NCI-H1092 treated with DMSO at 0.1 percent for 48 hours (cell line): ENCODE results near the gene NFIA.
"Not testable (repeated sequence)": the region's sequence is repeated elsewhere in the genome, so short reads cannot be mapped to it uniquely, and the experiment has no call there.

Experiments
- DNase-seq: peaks from one replicate; lab custom pipeline; 2025; lab: John Stamatoyannopoulos, UW

Gene NFIA

DNA sequence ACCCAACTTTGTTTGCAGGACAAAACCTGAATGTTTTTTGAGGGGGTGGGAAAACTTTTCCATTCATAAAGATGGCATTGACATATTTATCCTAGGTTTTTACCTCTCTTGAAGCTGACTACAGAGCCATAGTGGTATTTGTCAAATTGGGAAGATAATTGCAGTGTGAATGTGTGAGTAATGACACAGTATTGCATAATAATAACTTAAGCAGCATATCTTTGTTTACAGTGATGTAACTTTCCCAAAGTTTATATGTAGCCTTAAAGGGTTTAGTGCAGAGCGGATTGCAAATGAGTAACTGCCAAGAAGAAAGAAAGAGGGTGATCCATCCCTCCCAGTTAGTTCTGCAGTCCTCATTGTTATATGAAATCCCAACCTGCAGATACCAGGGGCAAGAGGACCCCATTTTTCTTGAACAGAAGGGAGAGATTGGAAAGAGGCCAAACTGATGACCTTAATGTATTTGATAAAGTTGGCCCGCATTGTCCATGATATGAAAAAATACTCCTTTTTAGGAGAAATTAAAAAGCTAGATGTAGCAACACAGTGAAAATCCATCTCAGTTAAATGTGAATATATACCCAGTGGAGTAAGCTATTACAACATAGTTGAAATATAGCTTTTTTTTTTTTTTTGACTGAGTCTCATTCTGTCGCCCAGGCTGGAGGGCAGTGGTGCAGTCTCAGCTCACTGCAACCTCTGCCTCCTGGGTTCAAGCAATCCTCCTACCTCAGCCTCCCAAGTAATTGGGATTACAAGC is 23.7 kb upstream of the NFIA start:
- DNase-seq = no peak

DNA sequence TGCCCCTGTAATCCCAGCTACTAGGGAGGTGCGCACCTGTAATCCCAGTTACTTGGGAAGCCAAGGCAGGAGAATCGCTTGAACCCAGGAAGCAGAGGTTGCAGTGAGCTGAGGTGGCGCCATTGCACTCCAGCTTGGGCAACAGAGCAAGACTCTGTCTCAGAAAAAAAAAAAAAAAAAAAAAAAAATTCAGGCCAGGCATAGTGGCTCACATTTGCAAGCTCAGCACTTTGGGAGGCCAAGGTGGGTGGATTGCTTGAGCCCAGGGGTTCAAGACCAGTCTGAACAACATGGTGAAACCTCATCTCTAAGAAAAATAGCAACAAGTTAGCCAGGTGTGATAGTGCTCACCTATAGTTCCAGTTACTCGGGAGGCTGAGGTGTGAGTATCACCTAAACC is 20.8 kb upstream of the NFIA start:
- not testable (repeated sequence) for DNase-seq

DNA sequence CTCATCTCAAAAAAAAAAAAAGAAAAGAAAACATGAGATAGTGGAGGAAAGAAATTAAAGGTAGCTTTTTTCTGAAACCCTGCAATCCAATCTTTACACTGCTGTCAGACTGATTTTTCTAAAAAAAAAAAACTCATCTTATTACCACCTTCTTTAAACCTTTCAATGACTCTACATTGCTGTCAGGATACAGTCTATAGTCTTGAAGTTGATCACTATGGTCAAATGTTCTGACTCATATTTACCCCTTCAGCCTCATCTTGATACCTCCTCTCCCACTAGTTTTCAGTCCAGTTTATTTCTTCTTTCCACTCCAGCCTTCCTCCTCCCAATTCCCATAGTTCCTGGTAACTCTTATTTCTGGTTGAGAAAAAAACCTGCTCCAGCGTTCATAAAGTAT is 17.7 kb upstream of the NFIA start:
- DNase-seq = no peak

DNA sequence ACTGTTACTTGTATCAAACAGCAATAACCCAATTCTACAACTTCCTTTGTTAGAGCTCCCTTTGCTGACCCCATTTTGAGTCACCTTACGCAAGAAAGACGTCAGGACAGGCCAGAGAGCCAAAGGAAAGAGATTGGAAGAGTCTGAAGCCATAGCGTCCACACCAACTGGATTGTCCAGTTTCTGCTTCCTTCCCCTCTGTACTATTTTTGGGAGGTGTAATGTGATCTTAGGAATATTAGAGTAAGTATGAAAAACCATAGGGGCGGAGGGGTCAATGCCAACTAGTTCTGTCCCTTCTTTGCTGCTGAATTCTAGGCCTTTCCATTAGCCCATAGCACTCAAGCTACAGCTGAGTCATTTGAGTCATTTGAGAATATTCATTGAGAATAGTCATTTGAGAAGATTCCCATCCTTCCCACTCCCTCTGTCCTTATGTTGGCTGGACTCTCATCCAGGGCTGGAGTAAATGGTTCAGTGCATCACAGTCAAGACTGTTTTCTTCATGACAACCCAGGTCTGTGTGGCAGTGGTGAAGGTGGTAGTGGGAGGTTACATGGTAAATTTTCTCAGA is 14.8 kb upstream of the NFIA start:
- no peak for DNase-seq

DNA sequence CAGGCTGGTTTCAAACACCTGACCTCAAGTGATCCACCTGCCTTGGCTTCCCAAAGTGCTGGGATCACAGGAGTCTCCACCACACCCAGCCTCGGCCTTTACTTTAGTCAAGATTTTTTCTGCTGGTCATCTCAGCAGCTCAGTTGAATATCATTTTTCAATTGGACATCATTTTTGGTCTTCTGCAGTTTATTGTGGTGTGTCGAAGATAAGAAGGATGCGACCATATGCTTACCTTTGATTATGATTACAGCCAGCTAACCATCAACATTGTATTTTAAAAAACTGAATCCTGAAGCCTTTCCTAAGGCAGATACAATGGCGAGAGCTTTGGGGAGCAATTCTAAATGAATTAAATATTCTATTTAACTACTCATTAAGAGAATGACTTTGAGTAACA is 12.3 kb upstream of the NFIA start:
- DNase-seq = no peak

DNA sequence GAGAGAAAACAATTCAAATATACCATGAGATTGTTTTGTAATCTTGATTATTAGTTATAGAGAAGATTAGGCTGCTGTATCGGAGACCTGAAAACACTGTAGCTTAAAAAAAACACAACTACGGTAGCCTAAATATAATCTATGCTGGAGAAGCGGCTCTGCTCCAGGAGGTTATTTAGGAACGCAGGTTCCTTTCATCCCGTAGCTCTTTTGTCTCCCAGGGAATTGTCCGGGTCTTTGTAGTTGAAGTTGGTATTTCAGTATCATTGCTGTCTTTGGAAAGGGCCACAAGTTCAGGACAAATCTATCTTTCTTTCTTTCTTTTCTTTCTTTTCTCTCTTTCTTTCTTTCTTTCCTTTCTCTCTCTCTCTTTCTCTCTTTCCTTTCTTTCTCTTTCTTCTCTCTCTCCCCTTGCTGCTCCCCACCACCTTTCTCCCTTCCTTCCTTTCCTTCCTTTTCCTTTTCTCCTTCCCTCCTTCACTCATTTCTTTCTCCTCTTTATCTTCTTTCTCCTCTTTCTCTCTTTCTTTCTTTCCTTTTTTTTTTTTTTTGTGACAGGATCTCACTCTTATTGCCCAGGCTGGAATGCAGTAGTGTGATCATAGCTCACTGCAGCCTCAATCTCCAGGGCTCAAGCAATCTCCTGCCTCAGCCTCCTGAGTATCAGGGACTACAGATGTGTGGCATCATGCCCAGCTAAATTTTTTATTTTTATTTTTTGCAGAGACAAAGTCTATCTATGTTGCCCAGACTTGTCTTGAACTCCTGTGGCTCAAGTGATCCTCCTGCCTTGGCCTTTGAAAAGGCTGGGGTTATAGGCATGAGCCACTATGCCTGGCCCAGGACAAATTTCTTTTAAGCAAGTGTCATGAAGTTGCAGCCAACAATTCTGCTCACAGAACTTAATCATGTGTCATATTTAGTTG is 10.9 kb upstream of the NFIA start:
- DNase-seq = no peak

DNA sequence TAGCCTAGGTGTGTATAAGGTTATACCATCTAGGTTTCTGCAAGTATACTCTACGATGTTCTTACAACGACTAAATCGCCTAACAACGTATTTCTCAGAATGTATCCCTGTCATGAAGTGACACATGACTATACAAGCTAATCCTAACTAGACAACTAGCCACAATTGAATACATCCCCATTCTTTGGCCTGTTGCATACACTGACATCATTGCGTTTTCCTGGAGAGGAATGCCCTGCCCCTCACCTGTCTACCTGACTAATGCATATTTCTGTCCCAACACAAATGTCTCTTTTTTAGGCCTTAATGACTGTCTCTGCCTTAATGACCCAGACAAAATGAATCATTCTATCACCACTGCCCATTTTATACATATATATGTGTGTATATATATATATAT is 8.5 kb upstream of the NFIA start:
- no peak for DNase-seq

DNA sequence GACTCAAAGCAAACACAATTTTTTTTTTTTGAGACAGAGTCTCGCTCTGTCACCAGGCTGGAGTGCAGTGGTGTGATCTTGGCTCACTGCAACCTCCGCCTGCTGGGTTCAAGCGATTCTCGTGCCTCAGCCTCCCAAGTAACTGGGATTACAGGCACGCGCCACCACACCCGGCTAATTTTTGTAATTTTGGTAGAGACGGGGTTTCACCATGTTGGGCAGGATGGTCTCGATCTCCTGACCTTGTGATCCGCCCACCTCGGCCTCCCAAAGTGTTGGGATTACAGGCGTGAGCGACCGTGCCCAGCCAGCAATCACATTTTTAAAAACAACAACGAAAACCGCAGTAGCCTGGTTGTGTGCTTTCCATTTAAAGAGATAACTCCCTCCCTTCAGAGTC is 6.5 kb upstream of the NFIA start:
- DNase-seq = not testable (repeated sequence)

DNA sequence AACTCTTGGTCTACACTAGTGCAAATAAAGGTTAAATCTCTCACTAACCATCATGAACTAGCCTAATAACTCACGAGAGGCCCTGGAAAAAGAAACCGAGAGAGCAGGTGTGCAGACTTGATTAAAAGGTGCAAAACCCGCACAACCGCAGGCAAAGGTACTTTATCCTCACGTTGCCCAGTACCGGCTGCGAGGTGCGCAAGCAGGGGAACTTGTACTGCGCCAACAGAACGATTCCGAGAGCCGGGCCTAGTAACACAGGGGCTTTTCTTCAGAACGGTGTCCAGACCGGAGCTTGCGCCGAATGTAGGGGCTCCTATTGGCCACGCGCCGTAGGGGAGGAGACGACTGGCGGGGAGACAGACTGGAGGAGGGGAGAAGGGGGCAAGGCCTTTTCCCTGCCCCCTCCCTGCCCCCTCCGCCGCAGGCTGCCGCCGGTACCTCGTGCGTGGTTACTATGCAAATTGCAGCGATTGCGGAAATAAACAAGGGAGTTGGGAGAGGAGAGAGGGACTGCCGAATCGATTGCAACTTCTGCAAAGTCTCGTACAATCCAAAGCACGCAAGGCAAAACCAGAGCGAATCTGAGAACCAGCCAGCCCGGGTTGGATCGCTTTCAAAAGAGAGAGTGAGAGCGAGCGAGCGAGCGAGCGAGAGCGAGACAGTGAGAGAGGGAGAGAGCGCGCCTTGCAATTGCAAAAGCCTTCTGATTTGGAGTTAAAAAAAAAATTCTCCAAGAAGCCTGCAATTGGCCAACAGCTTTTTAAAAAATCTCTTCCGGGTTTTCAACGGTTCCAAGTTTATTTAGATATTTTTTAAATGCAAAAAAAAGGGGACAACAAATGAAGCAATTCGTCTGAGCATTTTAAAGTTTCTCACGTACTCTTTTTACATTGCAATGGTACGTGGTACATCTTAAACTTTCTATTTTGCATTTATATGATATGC is 5.4 kb upstream of the NFIA start:
- DNase-seq = peak; percentile 95

DNA sequence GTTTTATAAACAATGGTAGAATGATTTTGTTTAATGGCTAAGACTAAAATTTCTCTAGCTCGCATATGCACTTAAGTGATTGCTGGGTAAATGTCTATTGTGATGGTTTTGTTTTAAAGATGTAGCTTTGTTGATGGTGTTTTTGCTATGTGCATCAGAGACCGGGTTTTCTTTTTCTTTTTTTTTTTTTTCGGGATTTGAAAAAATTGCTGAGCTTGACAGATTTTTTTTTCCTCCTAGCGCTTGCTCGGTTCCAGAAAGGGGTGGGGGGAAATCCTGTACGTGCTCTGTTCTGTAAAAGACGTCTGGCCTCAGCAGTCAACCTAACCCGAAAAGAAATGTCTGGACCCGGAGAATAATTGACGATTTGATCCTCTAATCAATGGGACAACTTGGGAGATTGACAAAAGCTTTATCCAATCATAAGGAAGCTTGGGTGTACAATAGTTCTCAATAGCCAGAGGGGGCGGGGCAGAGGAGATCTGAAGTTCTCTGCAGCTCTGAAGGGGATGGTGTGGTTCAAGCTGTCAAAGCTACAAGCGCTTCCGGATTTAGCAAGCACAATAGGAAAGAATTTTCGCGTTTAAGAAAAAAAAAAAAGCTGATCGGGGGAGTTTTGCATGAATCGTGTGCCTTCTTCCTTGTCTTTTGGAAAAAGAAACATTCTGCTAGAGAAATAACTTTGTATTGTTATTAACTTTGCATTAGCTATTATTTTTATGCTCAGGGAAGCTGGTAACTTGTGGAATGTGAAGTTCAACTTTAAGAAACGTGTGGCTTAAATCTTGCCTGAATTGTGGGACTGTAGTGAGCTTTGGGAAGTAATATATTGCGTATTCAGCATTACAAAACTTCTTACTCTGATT is 4.5 kb upstream of the NFIA start:
- peak; percentile 94 for DNase-seq

DNA sequence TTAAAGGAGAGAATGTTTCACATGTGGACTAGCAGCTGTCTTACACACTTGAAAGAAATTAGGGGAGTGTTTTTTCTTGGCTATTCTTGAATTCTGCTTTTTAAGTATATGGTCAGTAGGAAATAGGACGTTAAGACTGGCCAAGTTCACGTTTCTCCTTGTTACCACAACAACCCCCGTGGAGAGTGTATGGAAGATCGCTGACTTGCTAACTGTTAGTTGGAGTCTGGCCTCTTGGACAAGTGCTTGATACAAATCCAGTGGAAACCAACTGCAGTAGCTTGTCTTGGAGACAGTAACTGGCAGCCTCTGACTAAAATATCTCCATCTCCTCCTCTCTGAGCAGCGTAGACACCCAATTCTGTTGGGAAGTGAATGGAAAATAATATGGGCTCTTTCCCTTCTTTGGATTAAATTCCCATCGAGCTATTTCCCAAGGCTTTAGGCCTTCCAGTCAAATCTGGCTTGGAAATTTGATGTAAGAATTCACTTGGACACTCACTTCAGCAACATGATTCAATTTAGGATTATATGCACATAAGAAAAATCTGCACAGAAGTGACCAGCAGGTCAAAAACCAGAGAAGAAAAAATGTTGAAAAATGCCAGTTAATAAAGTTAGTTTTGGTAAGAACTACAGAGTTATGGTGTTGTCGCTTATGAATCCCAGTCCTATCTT is 3.6 kb upstream of the NFIA start:
- peak; percentile 16 for DNase-seq

DNA sequence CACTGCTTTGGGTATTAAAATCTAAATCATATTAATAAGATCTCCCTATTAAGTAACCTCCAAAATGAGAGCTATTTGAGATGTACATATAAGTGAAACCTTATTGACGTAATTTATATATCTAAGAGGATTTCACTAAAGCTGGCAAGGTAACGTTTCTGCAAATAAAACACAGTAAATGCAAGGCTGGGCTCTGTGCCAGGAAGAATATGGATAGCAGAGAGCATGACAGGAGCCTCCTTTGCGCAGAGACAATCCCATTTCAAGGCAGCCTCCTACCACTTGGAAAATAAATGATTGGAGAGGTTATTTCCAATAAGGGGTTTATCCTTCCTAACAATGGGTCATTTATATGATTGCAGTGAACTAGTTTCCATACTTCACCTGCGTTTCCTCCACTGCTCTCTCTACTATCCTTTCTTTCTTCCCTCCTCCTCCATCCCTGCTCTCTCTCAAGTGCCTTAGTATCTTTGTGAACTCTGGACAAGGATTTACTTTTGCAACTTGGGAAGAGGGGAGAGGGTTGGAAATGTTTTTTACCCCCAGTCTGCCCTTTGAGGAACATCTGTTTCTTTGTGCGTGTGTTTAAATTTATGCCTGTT is 3.0 kb upstream of the NFIA start:
- peak; percentile 66 for DNase-seq

DNA sequence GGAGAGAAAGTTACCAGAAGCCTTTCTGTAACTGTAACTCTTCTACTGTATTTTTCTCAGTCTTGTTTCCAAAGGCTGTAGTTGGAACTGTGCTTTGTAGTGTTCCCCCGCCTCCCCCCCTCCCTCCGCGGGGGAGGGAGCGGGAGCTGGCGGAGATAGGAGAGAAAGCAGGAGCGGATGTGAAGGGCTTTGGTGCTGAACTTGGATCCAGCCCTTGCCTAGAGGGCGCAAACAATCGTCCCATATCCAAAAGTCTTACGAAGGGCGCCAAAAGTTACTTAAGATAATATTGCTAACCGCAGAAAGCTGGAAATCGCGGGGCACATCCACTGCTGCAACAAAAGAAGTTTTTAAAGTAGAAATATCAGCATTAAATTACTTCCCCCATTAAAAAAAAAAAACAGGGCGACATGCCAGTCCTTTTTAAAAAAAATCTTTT is 2.4 kb upstream of the NFIA start:
- peak; percentile 46 for DNase-seq

DNA sequence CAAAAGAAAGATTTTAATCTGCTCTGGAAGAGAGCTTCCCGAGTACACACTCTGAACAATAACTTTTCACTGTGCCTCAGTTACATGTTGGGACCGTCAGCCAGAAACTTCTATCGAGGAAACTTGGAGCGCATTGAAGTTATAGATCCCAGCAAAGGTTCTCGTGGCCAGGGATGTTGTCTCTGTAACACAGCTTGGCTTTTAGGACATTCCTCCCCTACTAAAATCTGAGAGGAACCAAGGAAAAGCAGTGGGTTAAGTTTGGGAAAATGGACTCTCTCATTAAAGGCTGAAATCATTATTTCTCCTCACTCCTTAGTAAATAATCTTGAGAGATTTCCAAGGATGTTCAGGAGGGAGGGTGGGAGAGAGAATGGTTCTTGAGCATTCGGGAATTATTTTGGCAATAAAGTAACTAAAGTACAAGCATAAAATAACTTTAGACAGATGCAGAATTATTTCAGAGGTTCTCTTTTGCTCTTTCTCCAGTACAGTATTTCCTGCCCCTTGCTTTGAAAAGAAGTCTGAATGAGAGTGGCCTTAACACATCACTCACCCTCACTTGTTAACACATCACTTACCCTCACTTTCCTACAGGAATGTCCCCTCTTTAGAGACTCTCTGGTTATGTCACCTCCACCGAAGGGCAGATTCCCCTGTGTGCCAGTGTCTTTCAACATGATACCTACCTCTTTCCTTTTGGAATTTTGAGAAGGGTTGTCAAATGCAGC is 1.8 kb upstream of the NFIA start:
- peak; percentile 9 for DNase-seq

DNA sequence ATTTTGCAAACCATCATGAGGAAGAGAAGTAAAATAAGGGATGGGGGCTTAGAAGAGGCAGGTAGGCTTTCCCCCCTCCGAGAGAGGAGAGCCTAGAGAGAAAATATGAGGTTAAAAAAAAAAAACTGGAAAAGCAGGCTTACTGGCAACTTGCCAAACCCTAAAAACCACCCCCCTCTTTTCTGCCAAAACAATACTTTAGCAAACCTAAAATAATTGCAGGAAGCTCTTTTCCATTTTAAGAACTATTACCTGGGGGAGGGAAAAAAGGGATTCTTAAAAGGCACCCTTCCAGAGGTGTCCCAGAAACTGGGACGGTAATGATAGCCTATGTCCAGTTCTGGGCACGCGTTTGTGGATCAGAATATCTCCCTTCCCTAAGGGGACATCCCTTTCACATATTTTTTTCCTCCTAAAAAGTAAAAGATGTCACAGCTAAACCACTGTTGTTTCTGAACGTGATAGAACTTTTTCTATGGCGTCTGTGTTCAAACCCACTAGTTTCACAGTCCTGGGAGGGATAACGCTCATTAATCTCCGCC is 1.1 kb upstream of the NFIA start:
- no peak for DNase-seq

DNA sequence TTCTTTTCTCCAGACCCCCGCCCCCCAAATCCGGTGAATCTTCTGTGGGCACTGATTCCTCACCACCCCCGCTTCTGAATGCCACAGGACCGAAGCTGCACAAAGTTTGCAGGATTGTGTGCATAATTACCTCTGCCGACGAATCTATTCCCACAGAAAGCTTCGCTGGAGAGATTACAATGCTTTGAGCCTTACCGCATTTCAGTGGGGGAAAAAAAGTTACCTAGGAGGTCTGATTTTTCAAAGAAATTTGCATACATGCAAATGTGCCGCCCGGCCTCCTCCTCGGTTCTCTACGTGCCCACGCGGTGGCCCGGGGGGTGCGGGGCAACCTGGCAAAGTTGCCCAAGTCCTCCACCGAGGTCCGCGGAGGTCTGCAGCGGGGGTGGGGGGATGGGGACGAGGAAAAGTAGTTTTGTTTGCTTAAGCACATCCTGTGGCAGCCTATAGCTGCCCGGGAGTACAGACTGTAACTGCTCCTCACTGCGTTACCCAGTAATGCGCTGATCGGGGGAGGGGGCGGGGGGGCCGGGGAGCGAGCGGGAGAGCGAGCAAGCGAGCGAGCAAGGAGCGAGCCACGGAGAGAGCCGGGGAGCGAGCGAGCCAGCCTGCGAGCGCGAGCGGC is 563 bp upstream of the NFIA start:
- peak; percentile 9 for DNase-seq

DNA sequence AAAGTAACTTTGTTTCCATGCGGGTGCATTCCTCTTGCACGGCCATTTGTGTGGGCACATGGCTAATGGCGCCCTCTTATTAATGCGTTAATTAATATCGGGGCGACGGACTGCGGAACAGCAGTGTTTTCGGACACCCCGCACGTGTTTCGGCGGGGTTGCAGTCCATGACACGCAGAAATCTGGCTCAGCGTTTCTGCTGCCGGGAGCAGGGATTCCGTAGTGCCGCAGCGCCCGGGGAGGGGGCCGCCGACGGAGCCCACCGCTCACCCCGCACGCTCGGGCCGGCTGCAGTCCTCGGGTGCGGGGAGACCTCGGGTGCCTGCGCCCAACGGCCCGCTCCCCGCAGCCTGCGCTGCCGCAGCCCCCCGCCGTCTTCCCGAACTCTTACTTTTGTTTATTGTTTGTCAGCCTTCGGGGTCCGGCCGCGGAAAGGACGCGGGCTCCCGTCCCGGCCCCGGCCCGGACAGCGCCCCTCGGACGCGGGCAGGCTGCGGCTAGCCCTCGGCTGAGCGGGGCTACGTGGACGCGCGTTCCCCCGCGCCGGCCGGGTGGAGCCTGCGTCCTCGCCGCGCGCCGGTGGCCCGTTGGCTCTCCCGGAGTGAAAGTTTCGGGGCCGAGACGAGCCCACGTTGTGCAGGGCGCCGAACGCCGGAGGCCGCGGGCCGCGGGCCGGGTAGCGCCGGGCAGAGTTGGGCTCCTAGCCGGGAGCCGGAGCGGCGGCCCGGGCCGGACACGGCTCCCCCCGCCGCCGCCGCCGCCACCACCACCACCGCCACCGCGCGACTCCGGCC is 849 bp downstream of the NFIA start:
- DNase-seq = no peak
